ENCODE measurements around the gene LRATD1.
"Not testable (repeated sequence)": the region's sequence is repeated elsewhere in the genome, so short reads cannot be mapped to it uniquely, and the experiment has no call there.

LRATD1 gene, protein sequence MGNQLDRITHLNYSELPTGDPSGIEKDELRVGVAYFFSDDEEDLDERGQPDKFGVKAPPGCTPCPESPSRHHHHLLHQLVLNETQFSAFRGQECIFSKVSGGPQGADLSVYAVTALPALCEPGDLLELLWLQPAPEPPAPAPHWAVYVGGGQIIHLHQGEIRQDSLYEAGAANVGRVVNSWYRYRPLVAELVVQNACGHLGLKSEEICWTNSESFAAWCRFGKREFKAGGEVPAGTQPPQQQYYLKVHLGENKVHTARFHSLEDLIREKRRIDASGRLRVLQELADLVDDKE
- 0 reads per million in 2 donors for total RNA-seq

DNA sequence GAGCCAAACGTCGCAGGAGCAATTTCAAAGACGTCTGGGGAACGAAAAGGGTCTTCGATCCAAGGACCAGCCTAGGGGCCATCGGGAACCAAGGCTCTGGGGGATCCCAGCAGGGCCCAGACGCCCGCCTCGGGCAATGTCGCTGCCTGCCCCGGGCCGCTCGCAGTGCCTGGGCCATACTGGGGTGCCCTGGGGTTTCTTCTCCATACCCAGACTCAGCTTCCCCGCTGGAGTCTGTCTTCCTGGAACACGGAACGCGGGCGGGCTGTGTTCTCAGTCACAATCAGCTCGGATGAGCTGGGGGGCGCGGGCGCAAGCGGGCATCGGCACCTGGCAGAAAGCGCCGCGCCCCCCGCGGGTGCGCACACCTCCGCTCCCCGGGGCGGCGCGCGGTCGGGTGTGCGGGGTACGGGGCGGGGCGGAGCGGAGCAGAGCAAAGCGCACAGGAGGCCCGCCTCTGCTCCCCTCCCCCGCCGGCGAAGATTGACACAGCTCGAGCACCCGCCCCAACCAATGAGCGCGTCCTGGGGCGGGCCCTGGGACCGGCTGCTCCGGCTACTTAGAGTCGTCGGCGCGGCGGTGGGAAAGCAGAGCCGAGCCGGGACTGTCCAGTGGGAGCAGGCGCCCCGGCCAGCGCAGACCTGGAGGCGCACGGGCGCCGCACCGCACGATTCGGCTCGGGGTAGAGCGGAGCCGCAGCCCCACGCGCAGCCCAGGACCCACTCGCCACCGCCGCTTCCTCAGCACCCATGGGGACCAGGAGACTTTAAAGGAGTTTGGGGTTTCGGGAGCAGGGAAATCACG, at the start of gene LRATD1:
Gene LRATD1, plus strand, starts transcription at position 585 of the 804 bp plus-strand sequence. CDS start 1,263 bp downstream, outside the sequence.
- peak in 1 of 5 experiments; percentile 19 for DNase-seq

DNA sequence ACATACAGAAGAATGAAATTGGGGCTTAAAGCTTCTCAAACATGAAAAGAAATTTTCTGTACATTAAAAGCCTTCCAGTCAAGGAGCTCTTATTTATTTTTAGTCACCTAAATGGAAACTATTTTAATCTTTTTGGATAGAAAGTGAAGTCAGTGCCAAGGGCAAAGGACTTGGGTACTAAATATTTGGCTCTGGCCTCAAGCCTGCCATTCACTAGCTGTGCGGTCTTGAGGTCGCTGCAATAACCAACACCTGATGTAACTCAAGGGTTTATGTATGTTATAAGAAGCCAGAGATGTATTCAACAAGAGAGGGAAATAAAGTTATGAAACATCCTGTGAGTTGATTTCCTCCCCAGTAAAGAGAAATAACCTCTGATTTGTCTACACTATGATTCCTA, 49.5 kb upstream of the LRATD1 start:
- DNase-seq: no peak

DNA sequence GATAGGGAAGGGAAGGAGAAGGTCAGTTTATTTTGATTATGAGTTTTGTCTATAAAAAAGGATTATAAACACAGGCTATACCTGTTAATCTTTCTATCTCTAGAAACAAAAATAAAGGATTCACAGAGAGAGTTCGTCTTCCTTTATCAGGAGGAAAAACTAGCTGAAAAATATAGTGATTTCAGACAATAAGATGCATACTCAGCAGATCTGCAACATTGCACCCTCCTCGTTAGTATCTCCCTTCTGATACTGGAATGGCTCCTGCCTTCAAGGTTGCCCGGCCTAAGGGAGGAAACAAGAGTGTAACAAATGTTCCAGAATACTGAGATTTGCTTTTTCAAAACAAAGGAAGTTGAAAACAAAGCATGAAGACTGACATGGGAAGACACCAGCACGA, 48.7 kb upstream of the LRATD1 start:
- no peak for DNase-seq

DNA sequence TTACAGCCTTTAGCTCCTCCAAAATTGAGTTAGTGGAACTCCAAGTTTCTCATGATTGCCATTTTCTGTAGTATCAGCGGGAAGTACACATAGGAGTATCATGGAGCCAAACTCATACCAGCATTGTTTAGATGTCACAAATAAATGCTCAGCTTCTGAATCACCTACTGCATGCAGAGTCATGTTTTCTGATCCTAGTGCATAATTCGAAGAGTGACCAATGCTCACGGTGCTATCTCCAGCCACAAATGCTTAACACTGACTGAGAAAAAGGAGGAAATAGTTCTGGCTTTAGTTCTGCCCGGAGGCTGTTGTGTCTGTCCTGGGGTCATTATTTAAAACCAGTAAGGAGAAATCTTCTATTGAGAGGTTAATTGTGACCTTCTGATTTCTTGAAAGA, 45.4 kb upstream of the LRATD1 start:
- no peak for DNase-seq

DNA sequence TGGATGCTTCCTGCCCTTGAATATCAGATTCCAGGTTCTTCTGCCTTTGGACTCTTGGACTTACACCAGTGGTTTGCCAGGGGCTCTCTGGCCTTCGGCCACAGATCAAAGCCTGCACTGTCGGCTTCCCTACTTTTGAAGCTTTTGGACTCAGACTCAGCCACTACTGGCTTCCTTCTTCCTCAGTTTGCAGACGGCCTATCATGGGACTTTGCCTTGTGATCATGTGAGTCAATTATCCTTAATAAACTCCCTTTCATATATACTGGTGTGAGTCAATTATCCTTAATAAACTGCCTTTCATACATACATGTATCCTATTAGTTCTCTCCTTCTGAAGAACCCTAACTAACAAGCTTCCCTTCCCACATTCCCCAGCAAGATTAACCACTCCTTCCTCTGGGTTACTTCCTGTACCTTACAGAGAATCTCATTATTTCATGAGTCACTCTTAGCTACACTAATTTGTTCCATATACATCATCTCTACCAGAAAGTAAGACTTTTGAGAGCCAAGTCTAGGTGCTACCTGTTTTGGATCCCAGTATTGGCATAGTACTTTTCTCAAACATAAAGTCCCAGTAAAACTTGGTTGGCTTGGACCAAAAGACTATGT, 31.3 kb upstream of the LRATD1 start:
- DNase-seq: no peak

DNA sequence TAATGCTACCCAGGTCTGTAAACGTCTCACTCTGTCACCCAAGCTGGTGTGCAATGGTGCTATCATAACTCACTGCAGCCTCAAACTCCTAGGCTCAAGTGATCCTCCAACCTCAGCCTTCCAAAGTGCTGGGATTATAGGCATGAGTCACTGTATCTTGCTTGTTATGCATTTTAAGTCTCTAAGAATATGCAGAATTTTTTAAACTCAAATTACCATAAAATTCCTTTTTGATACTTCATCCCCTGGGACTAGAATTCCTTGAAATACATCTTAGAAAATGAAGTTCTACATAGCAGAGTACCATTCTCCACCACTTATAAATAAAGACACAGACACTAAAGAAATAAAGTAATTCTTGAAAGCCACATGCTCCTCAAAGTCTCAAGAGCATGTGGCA, 30.2 kb upstream of the LRATD1 start:
- DNase-seq: no peak

DNA sequence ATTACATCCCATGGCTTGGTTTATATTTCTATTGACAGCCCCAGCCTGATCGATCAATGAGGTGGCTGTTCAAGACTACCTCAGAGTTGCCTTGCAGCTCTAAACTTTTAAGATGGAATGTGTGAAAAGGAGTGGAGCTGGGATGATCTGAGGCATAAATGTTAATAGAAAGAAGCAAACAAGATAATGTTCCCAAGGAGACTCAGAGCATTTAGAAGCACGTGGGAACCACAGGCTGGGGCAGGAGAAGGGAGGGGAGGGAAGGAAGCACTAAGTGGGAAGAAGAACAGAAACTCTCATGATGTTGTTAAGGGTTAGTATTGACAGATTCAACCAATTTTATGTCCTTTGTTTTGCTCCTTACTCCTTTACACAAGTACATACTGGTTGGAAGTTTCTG, 28.8 kb upstream of the LRATD1 start:
- no peak for DNase-seq

DNA sequence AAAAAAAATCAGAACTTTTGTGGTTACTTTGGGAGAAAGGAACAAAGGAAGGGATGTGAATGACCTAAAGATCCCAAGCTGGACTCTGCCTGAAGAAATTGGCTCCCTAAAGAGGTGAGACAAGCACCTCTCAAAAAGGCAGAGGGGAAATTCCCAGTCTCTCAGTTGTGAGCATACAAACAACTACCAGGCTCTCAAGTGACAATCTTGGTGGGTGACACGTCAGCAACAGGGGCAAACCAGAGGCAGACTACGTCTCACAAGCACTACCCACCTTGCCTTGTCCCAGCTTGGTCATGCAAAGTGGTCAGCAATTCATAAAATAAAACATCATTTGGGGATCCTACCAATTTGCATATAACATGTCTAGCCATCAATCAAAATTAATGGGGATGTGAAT, 24.3 kb upstream of the LRATD1 start:
- DNase-seq: no peak

DNA sequence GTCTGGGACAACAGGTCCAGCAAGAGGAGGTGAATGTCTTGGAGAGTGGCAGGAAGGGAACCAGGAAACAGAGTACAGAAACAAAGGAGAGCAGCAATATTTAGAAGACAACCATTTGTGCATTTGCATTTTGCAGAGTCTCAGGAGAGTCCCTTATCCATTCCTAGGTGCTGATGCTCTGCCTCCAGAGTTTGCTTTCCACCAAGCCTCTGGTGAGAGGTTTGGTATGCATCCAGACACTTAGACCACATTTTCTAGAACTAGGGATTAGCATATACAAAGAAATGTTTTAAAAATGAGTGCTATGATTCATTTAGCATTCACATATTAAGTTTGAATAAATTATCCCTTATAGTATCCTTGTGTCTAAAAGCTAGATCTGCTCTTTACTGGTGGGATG, 18.5 kb upstream of the LRATD1 start:
- DNase-seq: no peak

DNA sequence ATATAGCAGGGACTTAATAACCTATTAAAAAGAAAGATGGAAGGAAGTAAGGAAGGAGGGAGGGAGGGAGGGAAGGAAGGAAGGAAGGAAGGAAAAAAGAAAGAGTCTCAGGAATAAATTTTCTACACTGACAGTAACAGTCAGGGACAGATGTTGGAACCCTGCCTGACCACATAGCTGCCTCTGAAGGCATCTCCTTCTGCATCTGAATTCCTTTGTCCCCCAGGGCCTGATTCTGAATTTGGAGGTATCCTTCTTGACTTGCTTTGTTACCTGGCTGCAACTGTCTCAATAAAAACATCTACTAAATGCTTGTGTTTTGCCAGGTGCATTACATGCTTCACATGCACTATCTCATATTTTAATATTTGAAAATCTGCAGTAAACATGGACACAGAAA, 17.4 kb upstream of the LRATD1 start:
- no peak for DNase-seq

DNA sequence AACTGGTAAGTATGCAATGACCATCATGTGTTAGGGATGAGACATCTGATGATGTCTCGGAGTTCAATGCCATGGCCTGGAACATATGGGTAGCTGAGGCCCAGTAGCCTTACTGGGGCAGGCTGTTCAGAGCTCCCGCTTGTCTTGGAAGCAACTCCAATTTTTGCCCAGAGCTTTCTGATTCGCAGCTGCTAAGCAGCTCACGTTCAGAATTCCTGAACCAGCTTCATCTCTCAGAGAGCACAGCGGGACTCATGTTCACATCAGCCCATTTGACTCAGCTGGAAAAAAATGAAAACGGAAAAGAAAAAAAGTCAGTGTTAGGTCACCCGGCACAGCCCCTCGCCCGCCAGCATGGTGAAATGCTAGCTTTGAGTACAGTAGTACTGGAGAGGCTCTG, 16.8 kb upstream of the LRATD1 start:
- DNase-seq: no peak

DNA sequence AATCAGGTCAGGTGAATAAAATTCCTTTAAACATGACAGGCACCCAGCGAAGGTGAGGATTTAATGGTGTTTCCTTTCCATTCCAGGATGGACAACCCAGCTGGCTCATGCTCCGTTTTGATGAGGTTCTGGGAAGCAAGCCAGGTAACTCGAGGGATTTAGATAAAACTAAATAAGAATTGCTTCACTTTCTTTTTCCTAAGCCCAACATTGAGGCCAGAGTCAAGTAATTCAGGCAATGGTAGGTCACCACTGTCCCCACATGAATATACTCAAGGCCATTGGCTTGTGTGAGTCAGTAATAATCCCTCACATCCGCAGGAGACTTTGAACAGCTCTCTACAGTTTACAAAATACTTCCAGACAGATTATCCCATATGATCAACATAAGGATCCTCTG, 16.2 kb upstream of the LRATD1 start:
- no peak for DNase-seq

DNA sequence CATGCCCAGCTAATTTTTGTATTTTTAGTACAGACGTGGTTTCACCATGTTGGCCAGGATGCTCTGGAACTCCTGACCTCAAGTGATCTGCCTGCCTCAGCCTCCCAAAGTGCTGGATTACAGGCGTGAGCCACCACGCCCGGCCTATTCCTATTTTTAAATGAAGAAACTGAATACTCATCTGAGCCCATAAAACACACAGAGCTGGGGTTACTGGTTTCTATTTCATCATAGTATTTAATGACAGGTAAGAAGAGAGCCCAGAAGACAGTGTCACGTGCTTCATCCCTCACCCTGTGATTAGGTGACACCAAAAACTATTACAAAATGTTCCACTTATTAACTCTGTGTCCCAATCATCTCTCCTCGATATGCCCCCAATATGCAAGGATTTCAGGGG, 15.6 kb upstream of the LRATD1 start:
- DNase-seq: no peak

DNA sequence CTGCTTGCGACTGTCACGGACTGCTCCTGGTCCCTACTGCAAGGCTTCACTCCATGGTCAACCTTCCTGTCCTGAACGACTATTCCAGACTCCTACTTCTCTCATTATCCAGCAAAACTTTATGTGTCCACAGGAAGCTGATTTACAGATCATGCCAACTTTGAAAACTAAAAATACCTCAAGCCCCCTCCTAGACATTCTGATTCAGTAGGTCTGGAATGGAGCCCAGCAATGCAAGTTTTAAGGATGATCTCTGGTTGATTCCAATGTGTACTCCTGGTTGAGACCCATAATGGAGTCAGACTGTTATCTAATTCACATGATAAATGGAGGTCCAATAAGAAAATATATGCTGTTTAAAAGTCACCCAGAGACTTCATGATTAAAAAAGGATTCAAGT, 13.1 kb upstream of the LRATD1 start:
- no peak for DNase-seq

DNA sequence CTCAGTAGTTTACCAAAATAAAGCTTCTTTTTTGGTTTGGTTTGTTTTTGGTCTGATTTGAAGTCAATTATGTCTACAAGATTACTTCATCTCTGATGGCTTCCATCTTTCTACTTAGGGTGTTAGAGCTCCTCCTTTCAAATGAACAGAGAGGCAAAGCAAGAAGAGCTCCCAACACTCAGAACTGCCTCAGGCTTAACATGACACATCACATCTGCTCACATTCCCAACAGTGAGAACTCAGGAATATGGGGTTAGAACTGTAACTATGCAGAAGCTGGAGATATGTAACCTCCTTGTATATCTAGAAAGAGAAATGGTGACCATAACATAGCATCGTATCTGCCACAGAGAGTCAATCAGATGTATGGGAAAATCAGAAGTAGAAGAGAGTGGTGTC, 11.4 kb upstream of the LRATD1 start:
- no peak for DNase-seq

DNA sequence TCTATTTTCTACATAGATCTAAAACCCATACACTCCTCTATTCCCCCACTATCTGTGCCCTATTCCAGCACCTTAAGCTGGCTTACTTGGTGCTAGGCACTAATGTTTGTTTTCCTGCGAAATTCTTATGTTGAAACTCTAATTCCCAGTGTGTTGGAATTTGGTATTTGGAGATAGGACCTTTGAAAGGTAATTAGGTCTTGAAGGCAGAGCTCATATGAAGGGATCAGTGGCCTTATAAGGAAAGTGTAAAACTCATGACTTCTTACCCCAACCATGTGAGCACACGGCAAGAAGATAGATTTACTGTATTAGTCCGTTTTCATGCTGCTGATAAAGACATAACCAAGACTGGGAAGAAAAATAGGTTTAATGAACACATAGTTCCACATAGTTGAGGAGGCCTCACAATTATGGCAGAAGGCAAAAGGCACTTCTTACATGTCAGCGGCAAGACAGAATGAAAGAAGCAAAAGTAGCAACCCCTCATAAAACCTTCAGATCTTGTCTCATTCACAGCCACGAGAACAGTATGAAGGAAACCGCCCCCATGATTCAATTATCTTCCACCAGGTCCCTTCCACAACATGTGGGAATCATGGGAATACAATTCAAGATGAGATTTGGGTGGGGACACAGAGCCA, 10.5 kb upstream of the LRATD1 start:
- DNase-seq: no peak

DNA sequence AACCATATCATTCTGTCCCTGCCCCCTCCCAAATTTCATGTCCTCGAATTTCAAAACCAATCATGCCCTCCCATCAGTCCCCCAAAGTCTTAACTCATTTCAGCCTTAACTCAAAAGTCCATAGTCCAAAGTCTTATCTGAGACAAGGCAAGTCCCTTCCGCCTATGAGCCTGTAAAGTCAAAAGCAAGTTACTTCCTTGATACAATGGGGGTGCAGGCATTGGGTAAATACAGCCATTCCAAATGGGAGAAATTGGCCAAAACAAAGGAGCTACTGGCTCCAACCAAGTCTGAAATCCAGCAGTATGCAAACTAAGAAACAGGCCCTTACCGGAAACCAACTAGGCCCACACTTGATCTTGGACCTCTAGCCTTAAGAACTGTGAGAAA, 10.0 kb upstream of the LRATD1 start:
- not testable (repeated sequence) for DNase-seq

DNA sequence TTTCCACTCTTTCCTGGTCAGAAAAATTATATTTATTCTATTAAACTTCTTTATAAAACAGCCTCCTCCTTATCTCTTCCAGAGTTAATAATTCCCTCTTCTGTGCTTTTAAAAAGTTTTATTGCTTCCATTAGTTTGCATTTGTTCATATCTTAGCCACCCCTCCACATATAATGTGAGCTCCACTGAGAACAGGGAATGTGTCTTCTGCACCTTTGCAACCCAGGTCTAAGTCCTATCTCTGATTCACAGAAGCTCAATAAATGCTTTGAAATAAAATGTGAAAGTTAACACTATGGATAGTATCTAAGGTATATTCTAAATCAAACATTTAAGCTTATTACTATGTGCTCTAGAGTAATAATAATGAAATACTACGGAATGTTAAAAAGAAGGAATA, 9.3 kb upstream of the LRATD1 start:
- no peak for DNase-seq

DNA sequence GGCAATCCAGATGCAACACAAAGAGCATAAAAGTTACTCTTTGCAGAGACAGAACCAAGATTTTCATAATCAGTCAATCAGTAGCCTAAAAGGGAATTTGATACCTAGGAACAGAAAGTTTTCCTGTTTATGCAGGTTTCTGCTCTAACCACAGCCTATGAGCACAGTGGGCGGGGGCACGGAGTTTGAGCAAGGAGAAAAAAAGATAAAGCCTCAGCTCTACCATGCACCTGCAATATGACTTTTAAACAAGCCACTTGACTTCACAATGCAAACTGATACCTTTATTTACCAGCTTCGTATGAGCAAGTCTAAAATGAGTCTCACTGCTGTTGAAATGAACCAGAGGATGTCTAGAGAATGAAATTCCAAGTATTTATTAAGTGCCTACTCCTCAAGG, 5.6 kb upstream of the LRATD1 start:
- no peak for DNase-seq

DNA sequence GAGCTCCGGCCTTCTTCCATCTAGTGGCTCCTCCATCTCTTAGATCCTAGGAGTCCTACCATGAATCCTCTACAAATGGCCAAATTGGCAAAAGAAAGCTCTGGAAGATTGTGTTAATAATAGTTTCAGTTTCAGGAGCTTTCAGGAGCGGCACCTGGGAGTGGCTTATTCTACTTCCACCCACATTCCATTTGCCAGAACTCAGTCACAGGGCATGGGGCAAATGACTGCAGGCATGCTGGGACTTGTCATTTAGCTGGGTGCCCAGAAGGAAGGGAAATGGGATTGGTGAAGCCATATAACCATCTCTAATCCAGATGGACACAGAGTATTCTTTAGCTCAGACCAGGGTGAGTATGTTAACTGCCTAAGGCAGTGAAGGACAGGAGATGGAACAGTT, 3.6 kb upstream of the LRATD1 start:
- no peak for DNase-seq

DNA sequence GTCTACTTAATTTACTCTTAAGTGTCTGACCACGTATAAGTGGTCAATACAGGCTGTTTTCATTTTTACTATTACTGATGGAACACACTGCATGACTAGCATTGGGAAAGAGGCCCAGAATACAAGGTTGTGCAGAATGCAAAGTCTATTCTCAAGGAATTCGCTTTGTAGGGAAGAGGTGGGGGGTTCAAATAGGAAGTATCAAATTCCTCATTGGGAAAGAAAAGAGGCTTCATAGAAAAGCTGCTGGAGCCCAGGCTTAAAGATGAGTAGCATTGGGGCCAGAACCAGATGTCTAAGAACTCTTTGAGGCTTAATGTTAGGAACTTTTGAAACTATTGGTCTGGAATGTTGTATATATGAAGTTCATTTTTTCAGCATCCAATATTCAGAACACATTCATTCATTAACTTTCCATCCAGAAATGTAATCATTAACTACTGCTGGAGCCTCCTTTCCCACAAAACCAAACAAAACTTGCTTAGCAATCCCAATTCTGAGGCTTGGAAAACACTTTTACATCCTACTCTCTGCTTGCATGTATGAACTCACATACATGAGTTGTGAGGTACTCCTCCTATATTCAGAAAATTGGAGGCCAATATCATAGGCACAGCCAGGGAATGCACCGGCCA, 994 bp upstream of the LRATD1 start:
- no peak for DNase-seq

DNA sequence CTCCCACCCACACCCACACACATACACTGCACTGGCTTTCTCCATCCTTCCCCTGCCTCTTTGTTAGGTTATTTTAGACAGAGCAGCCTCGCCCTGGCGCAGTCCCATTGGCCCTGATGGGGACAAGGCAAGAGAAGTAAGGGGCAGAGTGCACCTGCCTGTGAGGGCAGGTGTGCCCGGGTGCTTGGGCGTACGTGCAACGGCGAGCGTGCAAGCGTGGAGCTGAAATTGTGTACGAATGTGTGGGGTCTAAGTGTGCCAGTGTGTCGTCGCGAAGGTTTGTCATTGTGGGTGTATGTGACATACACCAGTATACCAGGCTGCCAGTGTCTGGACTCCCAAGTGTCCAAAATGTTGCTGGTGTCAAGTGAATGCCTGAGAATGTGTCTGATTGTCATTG, 544 bp downstream of the LRATD1 start:
- DNase-seq: no peak
